OCI-LY1 (cell line): ENCODE results near the gene AGBL1.

ENCODE experiments used
- H2AFZ ChIP-seq: fragments of 200-600 bp; sonication (generic), shearing (Covaris generic); 2 replicates; pipeline ENCODE4 v1.6.0; 2014; ENCODE audit warnings: antibody characterized with exemption, mild to moderate bottlenecking, low read length
- H3F3A ChIP-seq: fragments of 200-600 bp; sonication (generic), shearing (Covaris generic); 2 replicates; pipeline ENCODE4 v1.6.0; 2014; ENCODE audit warnings: mild to moderate bottlenecking, antibody characterized with exemption, low read length, moderate library complexity; ENCODE audit not compliant: insufficient read depth
- H3K27ac ChIP-seq: fragments of 200-600 bp; sonication (generic); 2 replicates; pipeline ENCODE4 v1.5.1; 2014; ENCODE audit warnings: low read length, mixed run types, mild to moderate bottlenecking, low read depth; ENCODE audit not compliant: poor library complexity, severe bottlenecking
- H3K27me3 ChIP-seq: fragments of 200-600 bp; sonication (generic); 2 replicates; pipeline ENCODE4 v1.6.0; 2014; ENCODE audit warnings: antibody characterized with exemption, mild to moderate bottlenecking, low read length, moderate library complexity; ENCODE audit not compliant: insufficient read depth
- H3K36me3 ChIP-seq: fragments of 200-600 bp; sonication (generic); 2 replicates; pipeline ENCODE4 v1.6.1; 2014; ENCODE audit warnings: mild to moderate bottlenecking, antibody characterized with exemption, low read length, moderate library complexity, mixed read lengths; ENCODE audit not compliant: insufficient read depth
- H3K4me1 ChIP-seq: fragments of 200-600 bp; sonication (generic); 2 replicates; pipeline ENCODE4 v1.5.1; 2014; ENCODE audit warnings: mild to moderate bottlenecking, low read length, moderate library complexity; ENCODE audit not compliant: insufficient read depth, severe bottlenecking
- H3K4me2 ChIP-seq: fragments of 200-600 bp; sonication (generic), shearing (Covaris generic); 2 replicates; pipeline ENCODE4 v1.6.1; 2014; ENCODE audit warnings: low read length
- H3K4me3 ChIP-seq: fragments of 200-600 bp; sonication (generic); 2 replicates; pipeline ENCODE4 v1.5.1; 2014; ENCODE audit warnings: low read length, low read depth, mild to moderate bottlenecking, mixed read lengths; ENCODE audit not compliant: poor library complexity, severe bottlenecking
- H3K79me2 ChIP-seq: fragments of 200-600 bp; shearing (Covaris generic); 2 replicates; pipeline ENCODE4 v1.6.1; 2016; ENCODE audit warnings: mixed run types, low read length, mixed read lengths; ENCODE audit not compliant: insufficient read depth
- H3K9ac ChIP-seq: fragments of 200-600 bp; sonication (generic), shearing (Covaris generic); 2 replicates; pipeline ENCODE4 v1.6.1; 2014; ENCODE audit warnings: mild to moderate bottlenecking, low read length, mixed read lengths
- H3K9me2 ChIP-seq: fragments of 200-600 bp; sonication (generic), shearing (Covaris generic); 2 replicates; pipeline ENCODE4 v1.6.1; 2014; ENCODE audit warnings: low read depth, mild to moderate bottlenecking, low read length, mixed read lengths
- H3K9me3 ChIP-seq: fragments of 200-600 bp; shearing (Covaris generic); 2 replicates; pipeline ENCODE4 v1.6.1; 2014; ENCODE audit warnings: low read length, mixed read lengths
- H4K20me1 ChIP-seq: fragments of 200-600 bp; sonication (generic), shearing (Covaris generic); 2 replicates; pipeline ENCODE4 v1.6.0; 2016; ENCODE audit warnings: mild to moderate bottlenecking, low read length; ENCODE audit not compliant: insufficient read depth
- EZH2 ChIP-seq: fragments of 200-600 bp; sonication (generic), shearing (Covaris generic); IDR thresholded peaks from 2 replicates; pipeline ENCODE4 v1.8.0; 2017; ENCODE audit warnings: borderline replicate concordance, mixed run types, mild to moderate bottlenecking, antibody characterized with exemption, low read length, moderate library complexity, mixed read lengths
- TF ChIP-seq, protein P1 (sequence below): fragments of 200-600 bp; sonication (generic), shearing (Covaris generic); IDR thresholded peaks from 2 replicates; pipeline ENCODE4 v1.5.1; 2017; ENCODE audit warnings: mild to moderate bottlenecking, antibody characterized with exemption, low read length, moderate library complexity, mixed read lengths

Gene AGBL1

DNA sequence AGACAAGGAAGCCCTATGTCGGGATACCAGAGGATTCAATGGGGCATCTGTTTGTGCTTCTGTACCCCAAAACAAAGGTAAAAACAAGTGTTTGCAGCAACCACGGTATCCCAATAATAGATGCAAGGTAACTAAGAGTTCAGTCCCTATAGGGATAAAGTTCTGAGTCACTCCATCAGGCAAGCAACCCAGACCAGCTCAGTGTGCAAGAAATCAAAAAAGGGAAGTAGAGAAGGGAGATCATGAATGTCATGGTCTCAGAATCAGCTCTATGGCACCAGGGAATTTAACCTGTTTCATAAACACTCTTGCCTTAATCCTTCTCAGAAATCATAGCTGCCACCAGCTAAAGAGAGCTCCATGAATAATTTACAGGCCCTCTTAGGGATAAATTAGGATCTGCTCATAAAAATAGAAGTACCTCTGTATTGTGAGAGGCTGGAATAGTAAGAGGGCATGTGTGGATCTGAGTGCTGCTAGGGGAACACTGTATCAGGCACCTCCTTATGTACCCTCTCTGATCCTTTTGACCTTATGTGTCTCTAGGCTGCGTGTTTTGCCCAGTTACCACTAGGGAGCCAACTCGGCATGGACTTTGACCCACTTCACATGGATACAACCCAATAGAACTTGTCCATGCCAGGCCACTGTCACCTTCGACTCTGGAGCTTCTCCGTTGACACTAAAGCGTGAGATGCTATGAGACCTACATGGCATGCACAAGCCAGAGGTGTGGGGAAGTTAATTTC is 754.6 kb downstream of the AGBL1 start:
- no peaks in the 10 kb centered on the region for H3K9me2 ChIP-seq
- TF ChIP-seq, protein P1, sequence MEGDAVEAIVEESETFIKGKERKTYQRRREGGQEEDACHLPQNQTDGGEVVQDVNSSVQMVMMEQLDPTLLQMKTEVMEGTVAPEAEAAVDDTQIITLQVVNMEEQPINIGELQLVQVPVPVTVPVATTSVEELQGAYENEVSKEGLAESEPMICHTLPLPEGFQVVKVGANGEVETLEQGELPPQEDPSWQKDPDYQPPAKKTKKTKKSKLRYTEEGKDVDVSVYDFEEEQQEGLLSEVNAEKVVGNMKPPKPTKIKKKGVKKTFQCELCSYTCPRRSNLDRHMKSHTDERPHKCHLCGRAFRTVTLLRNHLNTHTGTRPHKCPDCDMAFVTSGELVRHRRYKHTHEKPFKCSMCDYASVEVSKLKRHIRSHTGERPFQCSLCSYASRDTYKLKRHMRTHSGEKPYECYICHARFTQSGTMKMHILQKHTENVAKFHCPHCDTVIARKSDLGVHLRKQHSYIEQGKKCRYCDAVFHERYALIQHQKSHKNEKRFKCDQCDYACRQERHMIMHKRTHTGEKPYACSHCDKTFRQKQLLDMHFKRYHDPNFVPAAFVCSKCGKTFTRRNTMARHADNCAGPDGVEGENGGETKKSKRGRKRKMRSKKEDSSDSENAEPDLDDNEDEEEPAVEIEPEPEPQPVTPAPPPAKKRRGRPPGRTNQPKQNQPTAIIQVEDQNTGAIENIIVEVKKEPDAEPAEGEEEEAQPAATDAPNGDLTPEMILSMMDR: no peak
- no peak for TF ChIP-seq EZH2
- no peaks in the 10 kb centered on the region for H3K9me3 ChIP-seq
- no peak overlapping the region for H3K9ac ChIP-seq
- H3K4me3 ChIP-seq: no peak overlapping the region
- no peaks in the 10 kb centered on the region for H3K27me3 ChIP-seq
- H3K36me3 ChIP-seq: no peaks in the 10 kb centered on the region
- H3F3A ChIP-seq: no peaks in the 10 kb centered on the region
- H3K4me2 ChIP-seq: no peak overlapping the region
- H3K79me2 ChIP-seq: no peaks in the 10 kb centered on the region
- no peaks in the 10 kb centered on the region for H3K4me1 ChIP-seq
- H2AFZ ChIP-seq: no peak overlapping the region
- no peaks in the 10 kb centered on the region for H4K20me1 ChIP-seq
- H3K27ac ChIP-seq: no peak overlapping the region

DNA sequence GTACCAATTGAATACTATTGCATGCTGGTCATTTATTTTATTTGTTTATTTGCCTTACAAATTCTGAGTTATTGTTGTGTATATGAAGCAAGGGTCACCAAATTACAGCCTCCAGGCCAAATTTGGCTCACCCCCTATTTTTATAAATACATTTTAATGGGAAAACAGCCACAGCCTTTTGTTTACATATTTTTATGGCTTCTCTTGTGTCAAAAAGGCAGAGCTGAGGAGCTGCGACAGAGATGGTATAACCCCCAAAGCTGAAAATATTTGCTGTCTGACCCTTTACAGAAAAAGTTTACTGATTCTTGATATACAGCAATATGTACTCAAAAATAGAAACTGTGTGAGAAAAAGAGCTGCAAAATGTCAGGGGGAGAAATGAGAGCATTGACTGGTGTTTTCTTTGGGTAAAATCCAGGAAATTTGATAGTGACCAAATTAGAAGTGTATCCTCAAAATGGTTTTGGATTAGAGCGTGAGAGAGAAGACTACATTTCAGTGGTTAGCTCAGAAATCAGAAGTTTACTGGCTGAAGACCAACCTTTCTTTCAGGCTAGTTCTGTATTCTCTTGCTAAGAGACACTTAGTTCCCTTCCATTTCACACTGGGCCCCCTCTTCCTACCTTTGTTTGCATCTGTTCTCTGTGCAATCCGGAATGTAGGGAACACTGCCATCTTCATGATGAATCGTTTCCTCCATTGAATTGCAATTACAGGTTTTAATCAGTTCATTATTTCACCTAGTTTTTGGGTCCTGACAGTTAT is 757.8 kb downstream of the AGBL1 start:
- H3K4me3 ChIP-seq: no peak overlapping the region

DNA sequence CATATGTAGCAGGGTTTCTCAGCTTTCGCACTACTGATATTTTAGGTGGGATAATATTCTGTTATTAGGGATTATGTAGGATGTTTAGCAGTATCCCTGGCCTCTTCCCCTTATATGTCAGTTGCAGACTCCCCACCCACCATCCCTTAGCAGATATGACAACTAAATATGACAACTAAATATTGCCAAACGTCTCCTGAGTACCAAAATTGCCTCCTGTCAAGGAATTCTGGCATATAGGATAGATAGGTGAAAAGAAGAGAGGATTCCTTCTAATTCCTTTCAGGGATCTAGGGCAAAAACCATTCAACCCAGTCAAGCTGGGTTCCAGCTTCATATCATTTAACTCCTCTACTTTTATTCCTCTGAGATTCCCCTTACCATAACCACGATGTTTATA is 759.8 kb downstream of the AGBL1 start:
- H3K9me3 ChIP-seq: no peaks in the 10 kb centered on the region
- H3F3A ChIP-seq: no peaks in the 10 kb centered on the region
- H3K4me3 ChIP-seq: no peak overlapping the region
- H3K4me2 ChIP-seq: no peak overlapping the region
- H3K27ac ChIP-seq: no peak overlapping the region
- TF ChIP-seq, protein P1: no peak
- no peak for TF ChIP-seq EZH2
- no peaks in the 10 kb centered on the region for H4K20me1 ChIP-seq
- H3K27me3 ChIP-seq: no peaks in the 10 kb centered on the region
- H3K4me1 ChIP-seq: no peaks in the 10 kb centered on the region
- H3K36me3 ChIP-seq: no peaks in the 10 kb centered on the region
- H2AFZ ChIP-seq: no peak overlapping the region
- H3K9me2 ChIP-seq: no peaks in the 10 kb centered on the region
- no peak overlapping the region for H3K9ac ChIP-seq
- H3K79me2 ChIP-seq: no peaks in the 10 kb centered on the region

More for the DNA sequence above, 757.8 kb downstream of the AGBL1 start:
- no peak overlapping the region; the same call in 1 of the 2 replicates for H2AFZ ChIP-seq
- H3K36me3 ChIP-seq: no peaks in the 10 kb centered on the region
- H3K9ac ChIP-seq: no peak overlapping the region
- H3K79me2 ChIP-seq: no peaks in the 10 kb centered on the region
- no peaks in the 10 kb centered on the region for H3K4me1 ChIP-seq
- no peak for TF ChIP-seq EZH2
- TF ChIP-seq, protein P1: no peak
- H3K9me3 ChIP-seq: no peaks in the 10 kb centered on the region
- H3K27ac ChIP-seq: no peak overlapping the region
- no peaks in the 10 kb centered on the region for H4K20me1 ChIP-seq
- no peaks in the 10 kb centered on the region for H3F3A ChIP-seq
- H3K9me2 ChIP-seq: no peaks in the 10 kb centered on the region
- no peak overlapping the region for H3K4me2 ChIP-seq
- H3K27me3 ChIP-seq: no peaks in the 10 kb centered on the region
